GM12878 (cell line): ENCODE data around the gene QPRT. TPM values are rescaled to one million over a fixed set of nuclear protein-coding genes. Genes with fewer than 3 reads are reported as not detected.

Source experiments
- ATAC-seq: fragments of 200-7000 bp; cut with Tn5 transposase; 3 replicates; pipeline ENCODE4 v1.9.1; 2020; ENCODE audit warnings: mild to moderate bottlenecking, moderate library complexity
- BruUV-seq: library from RNA; stranded (reverse); fragments of 400-500 nt; replicated peaks from 2 replicates; lab custom pipeline; 2021; lab: Mats Ljungman, UMichigan
- CTCF ChIA-PET: fragments of 300-600 bp; sonication (Branson Sonifier 250); formaldehyde crosslinking; extraction: SDS; loops from one replicate; lab custom pipeline; 2021; ENCODE audit warnings: inconsistent platforms; lab: Yijun Ruan, JAX
- POLR2A ChIA-PET: fragments of 350-600 bp; formaldehyde crosslinking; extraction: SDS; loops from one replicate; lab custom pipeline; 2021; ENCODE audit warnings: inconsistent platforms; lab: Charles Lee
- RAD21 ChIA-PET: fragments of 300-600 bp; sonication (Branson Sonifier 250); formaldehyde crosslinking; loops from one replicate; lab custom pipeline; 2023; ENCODE audit warnings: antibody characterized with exemption; ENCODE audit not compliant: unreplicated experiment; lab: Charles Lee
- SMC1A ChIA-PET: fragments of 300-600 bp; sonication (Branson Sonifier 250); formaldehyde crosslinking; loops from one replicate; lab custom pipeline; 2023; ENCODE audit not compliant: unreplicated experiment, uncharacterized antibody; lab: Charles Lee
- DNase-seq: peaks from one replicate; pipeline ENCODE4 v3.0.0-alpha.2; 2011; ENCODE audit warnings: low read depth, low spot score
- FAIRE-seq: peaks from 3 replicates; lab custom pipeline; 2011; peaks lifted over from hg19 to GRCh38; lab: Jason Lieb, UNC
- H2AFZ ChIP-seq: 2 replicates; pipeline ENCODE4 v1.6.0; 2011; ENCODE audit warnings: low read depth, low read length, control low read depth; ENCODE audit not compliant: control insufficient read depth
- H3K27ac ChIP-seq: 2 replicates; pipeline ENCODE4 v1.5.1; 2011; ENCODE audit warnings: control low read depth; ENCODE audit not compliant: control insufficient read depth, insufficient read depth
- H3K27me3 ChIP-seq, 2 experiments: replicated peaks in 1 of 2; 2 replicates each; pipeline versions ENCODE4 v1.6.0 to v1.6.1; 2011; ENCODE audit warnings: low read length in 1 of 2; ENCODE audit not compliant: control insufficient read depth in 2 of 2, insufficient read depth in 2 of 2
- H3K36me3 ChIP-seq, 2 experiments: 2 replicates each; pipeline ENCODE4 v1.5.1; 2011; ENCODE audit warnings: low read length in 1 of 2; ENCODE audit not compliant: control insufficient read depth in 2 of 2, insufficient read depth in 2 of 2
- H3K4me1 ChIP-seq: 2 replicates; pipeline ENCODE4 v1.6.1; 2011; ENCODE audit warnings: mild to moderate bottlenecking, low read length, moderate library complexity, mixed read lengths; ENCODE audit not compliant: control insufficient read depth, insufficient read depth
- H3K4me2 ChIP-seq: 2 replicates; pipeline ENCODE4 v1.6.0; 2011; ENCODE audit warnings: control low read depth; ENCODE audit not compliant: control insufficient read depth, insufficient read depth
- H3K4me3 ChIP-seq: fragments of 200-600 bp; sonication (generic); 2 replicates; pipeline ENCODE4 v1.5.1; 2016
- H3K79me2 ChIP-seq: 2 replicates; pipeline ENCODE4 v1.6.0; 2011; ENCODE audit warnings: low read length; ENCODE audit not compliant: control insufficient read depth, insufficient read depth
- H3K9ac ChIP-seq: 2 replicates; pipeline ENCODE4 v1.8.0; 2011; ENCODE audit warnings: low read length, control low read depth, mixed read lengths; ENCODE audit not compliant: control insufficient read depth, insufficient read depth
- H3K9me3 ChIP-seq: replicated peaks from 3 replicates; pipeline ENCODE4 v1.5.1; 2011; ENCODE audit warnings: mild to moderate bottlenecking, low read length; ENCODE audit not compliant: control insufficient read depth, insufficient read depth
- H4K20me1 ChIP-seq: 2 replicates; pipeline ENCODE4 v1.6.0; 2011; ENCODE audit not compliant: control insufficient read depth, insufficient read depth
- ASH2L ChIP-seq: fragments of 300-600, 200-600 bp; sonication (generic); IDR thresholded peaks from 2 replicates; pipeline ENCODE4 v1.6.1; 2017; ENCODE audit warnings: low read depth, mild to moderate bottlenecking, borderline replicate concordance
- ATF2 ChIP-seq: IDR thresholded peaks from 2 replicates; pipeline ENCODE4 v1.6.1; 2012; ENCODE audit warnings: low read length, inconsistent platforms
- BCL11A ChIP-seq: IDR thresholded peaks from 2 replicates; pipeline ENCODE4 v1.6.1; 2011; ENCODE audit warnings: low read depth, low read length
- BRCA1 ChIP-seq: IDR thresholded peaks from 2 replicates; pipeline ENCODE4 v1.6.1; 2011; ENCODE audit warnings: low read depth, low read length, improper control_type of control experiment
- ELK1 ChIP-seq: IDR thresholded peaks from 2 replicates; pipeline ENCODE4 v1.6.1; 2012; ENCODE audit warnings: low read depth, low read length, improper control_type of control experiment
- HSF1 ChIP-seq: fragments of 150-350 bp; IDR thresholded peaks from 2 replicates; pipeline ENCODE4 v1.6.1; 2014; ENCODE audit warnings: mild to moderate bottlenecking, low read depth, low read length
- IKZF1 ChIP-seq: fragments of 450-650 bp; conservative IDR thresholded peaks from 2 replicates; pipeline ENCODE4 v1.6.1; 2017; ENCODE audit warnings: antibody characterized with exemption, mild to moderate bottlenecking
- KDM1A ChIP-seq: fragments of 200-600 bp; sonication (generic); IDR thresholded peaks from 2 replicates; pipeline ENCODE4 v1.6.1; 2016; ENCODE audit warnings: borderline replicate concordance
- NFYA ChIP-seq: IDR thresholded peaks from 2 replicates; pipeline ENCODE4 v1.6.1; 2011; ENCODE audit warnings: low read depth, mild to moderate bottlenecking, low read length, improper control_type of control experiment, borderline replicate concordance
- RBBP5 ChIP-seq: fragments of 200-600 bp; sonication (generic); conservative IDR thresholded peaks from 2 replicates; pipeline ENCODE4 v1.6.1; 2016
- SRF ChIP-seq, 2 experiments: IDR thresholded peaks; 2 replicates each; pipeline ENCODE4 v1.6.1; 2011; ENCODE audit warnings: low read depth in 2 of 2, low read length in 2 of 2, mild to moderate bottlenecking in 1 of 2, moderate library complexity in 1 of 2
- TCF7 ChIP-seq: IDR thresholded peaks from 2 replicates; pipeline ENCODE4 v1.6.1; 2014; ENCODE audit warnings: antibody characterized with exemption, borderline replicate concordance
- YY1 ChIP-seq: IDR thresholded peaks from 2 replicates; pipeline ENCODE4 v1.6.1; 2011; ENCODE audit warnings: low read depth, mild to moderate bottlenecking, low read length
- ZNF217 ChIP-seq: fragments of 450-650 bp; IDR thresholded peaks from 2 replicates; pipeline ENCODE4 v1.6.1; 2017; ENCODE audit warnings: antibody characterized with exemption, mild to moderate bottlenecking
- ZSCAN29 ChIP-seq: fragments of 450-650 bp; IDR thresholded peaks from 2 replicates; pipeline ENCODE4 v1.6.1; 2017; ENCODE audit warnings: mild to moderate bottlenecking, moderate library complexity
- WGBS: methylation state at CpG from one replicate; pipeline ENCODE4 v1.1.6; 2016; ENCODE audit warnings: low lambda C conversion rate; ENCODE audit not compliant: insufficient replicate concordance, insufficient coverage; ENCODE audit errors: missing lambda C conversion rate; 5-methylcytosine and 5-hydroxymethylcytosine counted together
- in situ Hi-C: fragments of 300-500 bp; cut with MboI; formaldehyde crosslinking; loops from 9 replicates; pipeline ENCODE4 v1.14.3; 2018; ENCODE audit warnings: mixed read lengths
- intact Hi-C: fragments of 100-400 bp; cut with micrococcal nuclease; formaldehyde crosslinking; loops from one replicate; pipeline ENCODE4 v1.14.2; 2022; ENCODE audit not compliant: unreplicated experiment
- polyA plus RNA-seq, 11 experiments: library from polyadenylated mRNA; depleted of rRNA in 4 of 11; unstranded in 6 of 11; stranded (reverse) in 5 of 11; fragments of >200 nt; fragmentation: Nextera tagmentation in 4 of 11; fragmentation: Illumina TruSeq in 1 of 11; extraction: Ambion mirVana in 4 of 11; extraction: Trizol in 1 of 11; gene quantifications; 1 replicate in 1 of 11; 2 replicates in 10 of 11; pipeline versions ENCODE4 v1.2.1 to v1.2.3, GENCODE V29; 2011 to 2016; ENCODE audit warnings: inconsistent platforms in 2 of 11, missing spikeins in 2 of 11, low read depth in 1 of 11
- total RNA-seq, 4 experiments: library from RNA; depleted of rRNA in 3 of 4; stranded (reverse); fragments of >200 nt in 3 of 4; fragmentation: Illumina TruSeq in 1 of 4; extraction: Trizol in 1 of 4; gene quantifications; 2 replicates each; pipeline versions ENCODE4 v1.2.1 to v1.2.3, GENCODE V29; 2013 to 2021

QPRT gene
- total and polyA plus RNA-seq, 10 of the 15 experiments (the other 5 are each of a cell fraction or from before 2014, with no cell fraction given), result 2.7 to 43.0 (median 31.3) TPM

GRCh38 chr16:29697391-29697790 is 18.4 kb downstream of the QPRT start:
- no TSS peak for BruUV-seq
- ChIA-PET CTCF (interaction anchor here (1.8 kb wide), 2 partner anchors 8 to 151 kb away, joined by 6 to 7 read pairs; no protein-coding TSS in a partner anchor), POLR2A (no interaction called here), SMC1A (interaction anchor here (1.3 kb wide), 1 partner anchor 18 kb away, joined by 3 read pairs; the partner anchor contains the start of gene QPRT), RAD21 (interaction anchor here (0.6 kb wide), 1 partner anchor 30 kb away, joined by 3 read pairs; no protein-coding TSS in a partner anchor)
- no peak overlapping the region for H3K4me2 ChIP-seq
- no peak overlapping the region for H3K9ac ChIP-seq
- H3K4me3 ChIP-seq, result no peak overlapping the region
- H4K20me1 ChIP-seq, result no peaks in the 10 kb centered on the region
- H3K79me2 ChIP-seq, result no peaks in the 10 kb centered on the region
- no peak overlapping the region for H2AFZ ChIP-seq
- in situ Hi-C loops, result loop anchor here (5.0 kb wide), 1 partner anchor 330 kb away; no protein-coding TSS in a partner anchor
- H3K9me3 ChIP-seq, result peaks cover 1% of the 10 kb centered on the region; the same call in 2 of the 3 replicates
- no peak for FAIRE-seq
- no peak for TF ChIP-seq YY1
- no peak for TF ChIP-seq BCL11A
- TF ChIP-seq IKZF1, result no peak
- TF ChIP-seq SRF (IDR thresholded peaks at IDR 0.05; ENCODE audit: low read depth in 2 of 2, low read length in 2 of 2), result no peak
- no peak for TF ChIP-seq TCF7
- no peak for TF ChIP-seq KDM1A
- no peak for TF ChIP-seq ZNF217
- no peak for ATAC-seq
- 69% methylated on average over 7 of the region's 7 CpGs for WGBS
- intact Hi-C loops, result no loop called here
- no peaks in the 10 kb centered on the region; a peak in 1 of 4 replicates for H3K36me3 ChIP-seq
- no peak overlapping the region for H3K27ac ChIP-seq
- peaks cover 6% of the 10 kb centered on the region for H3K4me1 ChIP-seq
- no peak for DNase-seq
- H3K27me3 ChIP-seq, result no peaks in the 10 kb centered on the region

GRCh38 chr16:29698042-29698441 is 19.1 kb downstream of the QPRT start:
- ATAC-seq (no peak), DNase-seq (no peak), FAIRE-seq (no peak)
- Histone ChIP-seq H3K4me1 (peaks cover 12% of the 10 kb centered on the region), H3K27ac (no peak overlapping the region), H4K20me1 (no peaks in the 10 kb centered on the region), H3K4me2 (no peak overlapping the region), H2AFZ (no peak overlapping the region), H3K36me3 (no peaks in the 10 kb centered on the region; a peak in 1 of 4 replicates), H3K27me3 (no peaks in the 10 kb centered on the region), H3K9me3 (peaks cover 1% of the 10 kb centered on the region; the same call in 2 of the 3 replicates), H3K79me2 (no peaks in the 10 kb centered on the region), H3K4me3 (no peak overlapping the region), H3K9ac (no peak overlapping the region)
- ChIA-PET RAD21 (interaction anchor here (0.6 kb wide), 1 partner anchor 31 kb away, joined by 3 read pairs; no protein-coding TSS in a partner anchor), POLR2A (no interaction called here), SMC1A (no interaction called here), CTCF (interaction anchor here (1.8 to 5.2 kb wide), 3 partner anchors 9 to 150 kb away, joined by 6 to 27 read pairs (median 7); no protein-coding TSS in a partner anchor)
- intact Hi-C loops, result no loop called here
- BruUV-seq, result TSS peak; percentile 88
- in situ Hi-C loops, result loop anchor here (5.0 kb wide), 1 partner anchor 329 kb away; no protein-coding TSS in a partner anchor
- 55% methylated on average over 2 of the region's 2 CpGs for WGBS
- TF ChIP-seq ELK1 (no peak), RBBP5 (no peak), ASH2L (no peak), BRCA1 (no peak), NFYA (no peak), ATF2 (no peak), ZSCAN29 (no peak), HSF1 (no peak)
